ENCODE results near the gene TRAPPC11.

Gene TRAPPC11

DNA sequence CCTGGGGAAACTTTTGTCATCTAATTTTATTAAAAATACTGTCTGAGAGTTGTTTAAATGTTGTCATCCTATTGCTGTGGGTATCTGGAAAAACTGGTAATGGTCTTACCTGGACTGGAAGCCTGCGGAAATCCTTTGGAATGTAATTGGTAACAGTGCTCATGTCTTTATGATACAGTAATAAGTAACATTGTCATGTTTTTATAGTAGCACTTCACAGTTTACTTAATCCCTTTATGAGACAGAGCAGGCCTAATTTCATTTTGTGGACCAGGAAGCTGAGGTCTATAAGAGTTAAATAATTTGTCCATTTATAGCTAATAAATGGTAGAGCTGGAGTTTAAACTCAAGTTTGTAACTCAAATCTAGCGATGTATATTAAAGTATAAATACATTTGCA, 88.3 kb downstream of the TRAPPC11 start:
- no peak for DNase-seq (ENCODE audit: low read depth)
- H3K4me3 ChIP-seq (ENCODE audit: low read depth, low read length) = no peak overlapping the region

DNA sequence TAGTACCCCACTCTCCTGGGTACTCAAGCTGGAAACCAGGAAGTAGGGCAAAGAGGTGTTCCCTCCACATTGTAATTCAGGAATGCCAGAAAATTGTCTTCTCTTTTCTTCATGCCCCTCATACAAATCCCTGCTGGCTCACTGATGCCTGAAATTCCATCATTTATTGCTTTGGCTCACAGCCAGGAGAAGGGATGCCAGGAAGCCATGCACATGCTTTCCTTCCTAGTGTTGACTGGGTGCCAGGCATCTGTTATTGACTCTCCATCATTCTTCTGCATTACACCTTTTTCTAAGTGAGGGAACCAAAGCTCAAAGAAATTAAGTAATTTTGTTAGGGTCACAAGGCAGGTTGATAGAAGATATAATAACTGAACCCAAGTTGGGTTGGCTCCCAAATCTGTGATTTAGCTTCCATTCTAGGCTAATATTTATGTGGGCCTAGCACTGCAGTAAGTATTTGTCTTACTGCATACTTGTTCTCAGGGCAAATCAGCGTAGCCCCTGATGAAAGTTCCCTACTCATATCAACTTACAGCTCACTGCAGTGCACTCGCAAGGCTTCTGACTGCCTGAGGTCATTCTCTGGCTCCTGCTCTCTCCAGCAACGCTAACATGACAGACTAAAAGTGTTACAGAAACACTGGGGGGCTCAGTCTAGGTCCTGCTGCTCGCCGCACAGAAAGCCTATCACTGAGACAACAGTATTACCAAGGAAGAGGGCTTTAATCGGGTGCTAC, 89.0 kb downstream of the TRAPPC11 start:
- DNase-seq (ENCODE audit: low read depth) = peak; percentile 14
- no peak overlapping the region for H3K4me3 ChIP-seq (ENCODE audit: low read depth, low read length)

- DNase-seq (ENCODE audit: low read depth) = no peak
- no peak overlapping the region for H3K4me3 ChIP-seq (ENCODE audit: low read depth, low read length)
Measured at GRCh38 chr4:183751106-183751505, 92.0 kb downstream of the TRAPPC11 start.

DNA sequence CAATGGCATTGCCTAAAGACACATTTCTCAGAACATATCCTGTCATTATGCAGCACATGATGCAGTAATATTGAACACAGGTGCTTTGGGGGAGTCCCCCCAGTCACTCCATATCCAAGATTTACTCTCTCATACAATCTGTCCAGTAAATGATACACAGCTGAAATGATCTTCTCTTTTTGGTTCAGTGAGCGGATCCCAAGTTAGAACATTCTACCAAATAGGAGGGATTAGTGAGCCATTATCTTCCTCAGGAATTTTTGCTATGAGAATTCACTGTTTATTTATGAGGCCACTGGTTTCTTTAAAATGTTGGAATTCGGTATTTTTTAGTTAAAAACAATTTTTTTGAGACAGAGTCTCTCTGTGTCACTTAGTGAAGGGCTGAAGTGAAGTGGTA, 96.5 kb downstream of the TRAPPC11 start:
- no peak overlapping the region for H3K4me3 ChIP-seq (ENCODE audit: low read depth, low read length)
- DNase-seq (ENCODE audit: low read depth) = no peak

DNA sequence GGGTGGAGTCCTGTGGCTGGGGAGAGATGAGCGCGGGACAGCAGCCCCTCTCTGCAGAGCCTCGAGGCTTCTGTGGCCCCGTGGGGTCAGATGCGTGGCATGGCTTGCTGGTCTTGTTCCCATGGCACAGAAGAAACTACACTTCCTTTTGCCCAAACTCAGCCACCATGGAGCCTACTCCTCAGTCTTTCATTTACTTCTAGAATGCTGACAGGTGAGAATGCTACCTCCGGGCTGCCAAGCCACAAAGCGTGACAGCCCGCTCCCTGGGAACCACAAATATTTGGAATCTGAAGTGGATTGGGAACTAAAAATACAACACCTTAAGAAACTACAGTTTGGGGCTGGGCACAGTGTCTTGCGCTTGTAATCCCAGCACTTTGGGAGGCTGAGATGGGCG, 98.0 kb downstream of the TRAPPC11 start:
- H3K4me3 ChIP-seq (ENCODE audit: low read depth, low read length) = no peak overlapping the region
- no peak for DNase-seq (ENCODE audit: low read depth)

GRCh38 chr4:183758061-183758757, 99.1 kb downstream of the TRAPPC11 start:
- DNase-seq (ENCODE audit: low read depth) = no peak
- H3K4me3 ChIP-seq (ENCODE audit: low read depth, low read length) = no peak overlapping the region

GRCh38 chr4:183758758-183759447, 99.8 kb downstream of the TRAPPC11 start:
- no peak for DNase-seq (ENCODE audit: low read depth)
- H3K4me3 ChIP-seq (ENCODE audit: low read depth, low read length) = no peak overlapping the region

GRCh38 chr4:183760326-183760725, 101.2 kb downstream of the TRAPPC11 start:
- H3K4me3 ChIP-seq (ENCODE audit: low read depth, low read length) = no peak overlapping the region
- DNase-seq (ENCODE audit: low read depth) = no peak
